GM19035 (cell line): Measurements from ENCODE around the gene CTIF.

Experiments
- ATAC-seq: cut with Tn5 transposase; IDR thresholded peaks from one replicate; pipeline ENCODE4 v1.9.1; 2021; ENCODE audit not compliant: unreplicated experiment

The CTIF gene

GRCh38 chr18:48871391-48872166 lies 332.7 kb downstream of the CTIF start:
- no peak for ATAC-seq

GRCh38 chr18:48872234-48873145 lies 333.7 kb downstream of the CTIF start:
- no peak for ATAC-seq

- ATAC-seq = no peak
Measured at GRCh38 chr18:48874233-48874632, 335.4 kb downstream of the CTIF start.

- no peak for ATAC-seq
Measured at GRCh38 chr18:48874701-48875162, 335.9 kb downstream of the CTIF start.

- ATAC-seq = no peak
Measured at GRCh38 chr18:48875314-48875941, 336.6 kb downstream of the CTIF start.

- ATAC-seq = no peak
Measured at GRCh38 chr18:48875942-48876511, 337.2 kb downstream of the CTIF start.

GRCh38 chr18:48876590-48876989 lies 337.8 kb downstream of the CTIF start:
- ATAC-seq = no peak

- ATAC-seq = no peak
Measured at GRCh38 chr18:48877941-48878340, 339.1 kb downstream of the CTIF start.

GRCh38 chr18:48878471-48878870 lies 339.6 kb downstream of the CTIF start:
- ATAC-seq = no peak

- ATAC-seq = no peak
Measured at GRCh38 chr18:48879008-48879431, 340.2 kb downstream of the CTIF start.

GRCh38 chr18:48880931-48881330 lies 342.1 kb downstream of the CTIF start:
- ATAC-seq = no peak

- ATAC-seq = no peak
Measured at GRCh38 chr18:48882379-48882778, 343.5 kb downstream of the CTIF start.

- no peak for ATAC-seq
Measured at GRCh38 chr18:48884306-48884705, 345.5 kb downstream of the CTIF start.

GRCh38 chr18:48884771-48885170 lies 345.9 kb downstream of the CTIF start:
- no peak for ATAC-seq

GRCh38 chr18:48885266-48885923 lies 346.6 kb downstream of the CTIF start:
- no peak for ATAC-seq

- ATAC-seq = no peak
Measured at GRCh38 chr18:48885924-48886400, 347.1 kb downstream of the CTIF start.

GRCh38 chr18:48886520-48887293 lies 347.9 kb downstream of the CTIF start:
- ATAC-seq = no peak

GRCh38 chr18:48887294-48887904 lies 348.6 kb downstream of the CTIF start:
- no peak for ATAC-seq
